Measurements from ENCODE around the gene SELENOO.

The SELENOO gene

GRCh38 chr22:50243685-50244419 is 43.0 kb downstream of the SELENOO start:
- DNase-seq: no peak

DNA sequence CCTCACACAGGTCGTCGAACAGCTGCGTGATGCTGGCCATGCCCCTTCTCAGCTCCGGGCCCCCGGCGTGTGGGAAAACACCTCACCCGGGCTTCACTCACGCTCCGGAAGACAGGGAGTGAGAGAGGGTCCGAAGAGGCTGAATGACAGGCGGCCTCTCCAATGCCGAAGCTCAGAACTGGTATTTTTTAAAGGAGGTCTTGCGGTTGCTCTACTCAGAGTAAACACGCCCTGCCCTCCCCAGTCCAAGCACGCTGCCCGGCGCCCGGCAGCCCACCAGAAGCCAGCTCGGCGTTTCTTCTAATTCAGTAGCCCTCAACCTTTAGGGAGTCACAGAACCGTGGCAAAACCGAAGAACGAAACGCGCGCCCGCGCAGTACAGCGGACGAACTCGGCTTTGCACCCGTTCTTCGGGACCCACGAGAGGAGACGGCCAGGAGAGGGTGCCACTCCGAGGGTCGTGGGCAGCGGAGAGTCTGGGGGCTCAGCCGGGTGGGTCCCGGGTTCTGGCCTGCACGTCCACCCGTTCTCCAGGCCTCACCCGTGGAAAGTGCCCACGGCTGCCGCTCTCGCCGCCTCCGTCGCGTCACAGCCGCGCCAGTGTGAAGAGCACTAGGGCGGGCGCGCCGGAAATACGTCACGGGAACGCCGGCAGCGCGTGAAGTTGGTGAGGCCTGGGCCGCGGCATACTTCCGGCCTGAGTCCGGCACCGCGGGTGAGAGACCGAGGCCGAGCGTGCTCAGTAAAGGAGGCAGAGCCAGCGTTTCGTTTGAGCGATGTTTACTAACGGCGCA is 43.8 kb downstream of the SELENOO start, which contains the start of gene TUBGCP6:
Gene TUBGCP6, minus strand, starts transcription at position 604 of the 794 bp plus-strand sequence. Its CDS starts 564 bp downstream, at position 40.
- DNase-seq: peak; percentile 68

GRCh38 chr22:50245214-50246072 is 44.6 kb downstream of the SELENOO start:
- DNase-seq: no peak

- DNase-seq: no peak
These were observed 45.7 kb downstream of the SELENOO start for GRCh38 chr22:50246242-50247175.

DNA sequence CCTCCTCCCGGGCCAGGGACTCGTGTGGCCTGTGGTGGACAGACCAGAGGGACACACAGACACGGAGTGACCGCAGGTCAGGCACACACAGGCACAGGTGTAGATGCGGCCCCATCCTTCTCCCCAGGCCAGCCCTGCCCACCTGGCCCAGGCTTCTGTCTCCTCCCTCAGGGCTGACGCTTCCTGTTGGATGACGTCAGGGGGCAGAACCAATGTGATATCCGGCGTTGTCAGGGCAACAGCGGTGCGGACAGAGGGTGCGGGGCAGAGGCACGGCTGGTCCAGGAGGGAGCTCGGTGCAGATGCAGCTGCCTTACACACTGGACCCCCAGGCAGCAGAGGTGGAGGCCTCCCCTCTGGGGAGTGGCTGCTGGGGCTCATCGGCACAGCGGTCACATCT is 46.9 kb downstream of the SELENOO start:
- DNase-seq: no peak

DNA sequence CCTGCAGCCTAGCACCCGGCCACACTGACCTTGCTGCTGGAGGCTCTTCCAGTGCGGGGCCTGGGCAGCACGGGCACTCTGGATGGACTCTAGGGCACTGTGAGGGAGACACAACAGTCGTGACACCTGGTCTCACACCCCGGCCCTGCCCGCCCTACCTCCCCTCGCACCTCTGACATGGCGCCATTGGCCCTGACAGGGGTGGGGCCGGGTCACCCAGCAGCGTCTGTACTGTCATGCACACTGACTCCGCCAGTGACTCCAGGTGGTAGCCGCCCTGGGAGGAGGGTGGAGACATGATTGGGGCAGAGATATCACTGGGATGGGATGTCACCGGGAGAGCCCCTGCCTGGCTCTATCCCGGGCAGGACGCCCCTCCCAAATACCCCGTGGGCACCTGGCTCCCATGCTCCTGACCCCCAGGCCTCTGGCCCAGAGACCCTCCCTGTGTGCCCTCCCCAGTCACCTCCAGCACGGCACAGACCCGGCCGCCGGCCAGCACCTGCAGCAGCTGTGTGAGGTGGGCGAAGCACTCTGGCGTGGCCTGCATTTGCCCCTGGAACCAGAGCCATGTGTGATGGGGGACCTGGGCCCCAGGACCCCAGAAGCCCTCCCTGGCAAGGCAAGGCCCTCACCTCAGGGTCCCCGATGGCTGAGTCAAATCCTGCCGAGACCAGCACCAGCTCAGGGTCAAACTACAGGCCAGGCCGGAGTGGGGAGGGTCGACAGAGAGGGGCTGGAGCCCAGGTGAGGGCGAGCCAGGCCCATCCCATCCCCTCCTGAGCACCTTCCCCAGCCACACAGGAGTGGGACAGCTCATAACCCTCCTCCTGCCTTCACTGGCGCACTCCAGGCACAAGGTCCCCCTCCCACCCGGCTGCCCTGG is 47.6 kb downstream of the SELENOO start:
- DNase-seq: no peak

- DNase-seq: no peak
These were observed 48.8 kb downstream of the SELENOO start for GRCh38 chr22:50249341-50250248.

GRCh38 chr22:50250249-50250554 is 49.4 kb downstream of the SELENOO start:
- DNase-seq: no peak

- DNase-seq: no peak
These were observed 50.0 kb downstream of the SELENOO start, which contains the start of gene HDAC10 for GRCh38 chr22:50250555-50251476. Gene HDAC10 (minus strand): TSS chr22:50251265. CDS start chr22:50251032, 233 bp downstream.

- DNase-seq: no peak
These were observed 50.8 kb downstream of the SELENOO start for GRCh38 chr22:50251477-50252081.

GRCh38 chr22:50252082-50253045 is 51.6 kb downstream of the SELENOO start:
- no peak for DNase-seq

- no peak for DNase-seq
These were observed 52.5 kb downstream of the SELENOO start for GRCh38 chr22:50253046-50253915.

DNA sequence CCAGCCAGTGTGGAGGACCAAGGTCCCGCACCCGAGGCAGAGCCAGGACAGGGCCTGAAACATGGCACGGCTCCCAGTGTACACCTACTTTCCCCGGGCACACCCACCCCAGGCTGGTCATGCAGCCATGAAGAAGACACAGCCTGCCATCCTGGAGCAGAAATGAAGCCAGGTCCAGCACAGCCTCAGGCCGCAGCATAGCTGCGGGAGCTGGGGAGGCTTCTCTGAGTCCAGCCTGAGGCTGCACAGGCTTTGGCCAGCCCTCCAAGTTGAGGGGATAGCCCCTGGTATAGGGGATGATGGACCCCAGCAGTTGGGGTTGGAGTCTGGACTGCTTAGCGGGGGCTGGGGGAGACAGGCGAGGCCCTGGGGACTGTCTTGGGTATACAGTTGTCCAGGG is 53.1 kb downstream of the SELENOO start:
- no peak for DNase-seq

GRCh38 chr22:50255099-50255498 is 54.3 kb downstream of the SELENOO start:
- no peak for DNase-seq

- no peak for DNase-seq
These were observed 54.8 kb downstream of the SELENOO start for GRCh38 chr22:50255607-50256006.

GRCh38 chr22:50256258-50256862 is 55.5 kb downstream of the SELENOO start:
- no peak for DNase-seq

Data from T1000 (cell line).